HepG2 (cell line): ENCODE data around the gene KANK3. TPM values are rescaled to one million over a fixed set of nuclear protein-coding genes. Genes with fewer than 3 reads are reported as not detected.
A peak's percentile ranks its signal among the peaks of the same experiment; 100 is the strongest.

Experiments
- ATAC-seq: fragments of 200-7000 bp; cut with Tn5 transposase; 3 replicates; pipeline ENCODE4 v1.9.1; 2020; ENCODE audit warnings: mild to moderate bottlenecking, moderate library complexity
- BruUV-seq: library from RNA; stranded (reverse); fragments of 400-500 nt; replicated peaks from 2 replicates; lab custom pipeline; 2021; lab: Mats Ljungman, UMichigan
- CTCF ChIA-PET: fragments of 300-600 bp; formaldehyde crosslinking; extraction: SDS; loops from one replicate; lab custom pipeline; 2021; ENCODE audit warnings: low total read pairs, inconsistent platforms, low intra/inter-chr PET ratio; lab: Yijun Ruan, JAX
- POLR2A ChIA-PET: fragments of 350-600 bp; sonication (Branson Sonifier 250); formaldehyde crosslinking; loops from one replicate; lab custom pipeline; 2020; ENCODE audit warnings: antibody characterized with exemption, inconsistent platforms; lab: Yijun Ruan, JAX
- DNase-seq: peaks from one replicate; pipeline ENCODE4 v3.0.0-alpha.2; 2015; ENCODE audit warnings: low spot score
- FAIRE-seq: peaks from 3 replicates; lab custom pipeline; 2011; peaks lifted over from hg19 to GRCh38; lab: Jason Lieb, UNC
- H2AFZ ChIP-seq: one replicate; pipeline ENCODE4 v1.6.1; 2011; ENCODE audit warnings: low read length, inconsistent platforms
- H3K27ac ChIP-seq: fragments of 300-600 bp; 3 replicates; pipeline ENCODE4 v1.8.0; 2011; ENCODE audit warnings: mixed run types, mild to moderate bottlenecking, mixed read lengths, low read length, inconsistent platforms; ENCODE audit not compliant: insufficient read depth; ENCODE audit errors: extremely low read length
- H3K27me3 ChIP-seq, 2 experiments: fragments of 200-600 bp in 1 of 2; 2 replicates in 1 of 2; 3 replicates in 1 of 2; pipeline versions ENCODE4 v1.6.0 to v1.8.0; 2011; ENCODE audit warnings: low read length in 2 of 2, mild to moderate bottlenecking in 2 of 2, moderate library complexity in 2 of 2, inconsistent platforms in 1 of 2; ENCODE audit not compliant: insufficient read depth in 2 of 2, control insufficient read depth in 1 of 2
- H3K36me3 ChIP-seq, 2 experiments: fragments of 200-600 bp in 1 of 2; replicated peaks in 1 of 2; 2 replicates in 1 of 2; 3 replicates in 1 of 2; pipeline versions ENCODE4 v1.5.1 to v1.8.0; 2011; ENCODE audit warnings: low read length in 2 of 2, inconsistent platforms in 1 of 2; ENCODE audit not compliant: insufficient read depth in 2 of 2, control insufficient read depth in 1 of 2
- H3K4me1 ChIP-seq: 2 replicates; pipeline ENCODE4 v1.5.1; 2012; ENCODE audit warnings: low read length, inconsistent platforms; ENCODE audit not compliant: insufficient read depth
- H3K4me2 ChIP-seq: 2 replicates; pipeline ENCODE4 v1.6.0; 2011; ENCODE audit warnings: low read depth, low read length, inconsistent platforms
- H3K4me3 ChIP-seq, 3 experiments: fragments of 200-600 bp in 1 of 3; sonication (generic), shearing (Covaris generic) in 1 of 3; replicated peaks in 1 of 3; 2 replicates each; pipeline ENCODE4 v1.5.1; 2011 to 2016; ENCODE audit warnings: low read length in 3 of 3, inconsistent platforms in 2 of 3, low read depth in 2 of 3, mild to moderate bottlenecking in 2 of 3, control low read depth in 1 of 3, mixed read lengths in 1 of 3; ENCODE audit not compliant: insufficient read depth in 1 of 3
- H3K79me2 ChIP-seq: one replicate; pipeline ENCODE4 v1.6.1; 2011; ENCODE audit warnings: low read length, inconsistent platforms; ENCODE audit not compliant: insufficient read depth
- H3K9ac ChIP-seq: 2 replicates; pipeline ENCODE4 v1.6.0; 2011; ENCODE audit warnings: mild to moderate bottlenecking, low read depth, low read length, inconsistent platforms; ENCODE audit not compliant: insufficient read depth
- H3K9me3 ChIP-seq: 2 replicates; pipeline ENCODE4 v1.5.1; 2012; ENCODE audit warnings: mild to moderate bottlenecking, low read length
- H4K20me1 ChIP-seq: 2 replicates; pipeline ENCODE4 v1.6.0; 2011; ENCODE audit warnings: inconsistent platforms, mild to moderate bottlenecking, low read length, moderate library complexity; ENCODE audit not compliant: insufficient read depth
- HNF1A ChIP-seq, 2 experiments: sonication (generic) in 1 of 2; formaldehyde crosslinking in 1 of 2; IDR thresholded peaks; 2 replicates each; pipeline versions ENCODE4 v1.4.0 to v1.6.1; 2016 to 2020; ENCODE audit warnings: borderline replicate concordance in 1 of 2, low read depth in 1 of 2, mild to moderate bottlenecking in 1 of 2, missing genetic modification reagents in 1 of 2
- MAZ ChIP-seq, 2 experiments: sonication (generic) in 1 of 2; formaldehyde crosslinking in 1 of 2; IDR thresholded peaks; 2 replicates each; pipeline versions ENCODE4 v1.5.0 to v1.6.1; 2012 to 2020; ENCODE audit warnings: low read depth in 2 of 2, mild to moderate bottlenecking in 2 of 2, borderline replicate concordance in 1 of 2, improper control_type of control experiment in 1 of 2, low read length in 1 of 2, missing genetic modification reagents in 1 of 2, moderate library complexity in 1 of 2
- REL ChIP-seq: sonication (generic); formaldehyde crosslinking; conservative IDR thresholded peaks from 2 replicates; pipeline ENCODE4 v1.8.0; 2022; ENCODE audit warnings: mild to moderate bottlenecking, missing genetic modification reagents, moderate library complexity
- SCMH1 ChIP-seq: sonication (generic); formaldehyde crosslinking; IDR thresholded peaks from 2 replicates; pipeline ENCODE4 v1.9.0; 2021; ENCODE audit warnings: missing genetic modification reagents, mild to moderate bottlenecking, borderline replicate concordance
- ZFP36L1 ChIP-seq: sonication (generic); formaldehyde crosslinking; IDR thresholded peaks from 2 replicates; pipeline ENCODE4 v1.8.0; 2022; ENCODE audit warnings: mild to moderate bottlenecking, missing genetic modification reagents, moderate library complexity
- ZMYM3 ChIP-seq: sonication (generic); formaldehyde crosslinking; IDR thresholded peaks from 2 replicates; pipeline ENCODE4 v1.5.1; 2020; ENCODE audit warnings: mild to moderate bottlenecking, missing genetic modification reagents
- ZNF3 ChIP-seq: IDR thresholded peaks from 2 replicates; pipeline ENCODE4 v1.7.0; 2017; ENCODE audit warnings: inconsistent platforms
- ZNF710 ChIP-seq: sonication (generic); formaldehyde crosslinking; IDR thresholded peaks from 2 replicates; pipeline ENCODE4 v1.5.0; 2020; ENCODE audit warnings: mild to moderate bottlenecking, missing genetic modification reagents, borderline replicate concordance
- ZSCAN31 ChIP-seq: sonication (generic); formaldehyde crosslinking; IDR thresholded peaks from 2 replicates; pipeline ENCODE4 v1.5.0; 2020; ENCODE audit warnings: low read depth, mild to moderate bottlenecking, missing genetic modification reagents
- WGBS: methylation state at CpG from one replicate; pipeline ENCODE4 v1.1.6; 2017; ENCODE audit warnings: low lambda C conversion rate; 5-methylcytosine and 5-hydroxymethylcytosine counted together
- in situ Hi-C: cut with HindIII; loops from 2 replicates; pipeline ENCODE4 v1.10.0; 2017; ENCODE audit warnings: low pct_unique_long_range_greater_than_20kb; ENCODE audit not compliant: extremely low pct_ligation_motif_present
- intact Hi-C: fragments of 100-400 bp; cut with micrococcal nuclease; formaldehyde crosslinking; loops from one replicate; pipeline ENCODE4 v1.10.0; 2022; ENCODE audit not compliant: unreplicated experiment
- polyA plus RNA-seq, 8 experiments: library from polyadenylated mRNA; depleted of rRNA in 3 of 8; stranded (reverse) in 7 of 8; unstranded in 1 of 8; fragments of >200 nt; fragmentation: Illumina TruSeq in 4 of 8; extraction: Trizol in 4 of 8; gene quantifications; 2 replicates each; pipeline versions ENCODE4 v1.2.1 to v1.2.3, GENCODE V29; 2011 to 2016; ENCODE audit warnings: low read depth in 4 of 8, missing spikeins in 1 of 8, mixed read lengths in 1 of 8; ENCODE audit not compliant: insufficient read depth in 1 of 8
- total RNA-seq, 5 experiments: library from RNA; depleted of rRNA; stranded (reverse); fragments of >200 nt; fragmentation: Illumina TruSeq; extraction: Trizol; gene quantifications; 2 replicates each; pipeline ENCODE4 v1.2.3, GENCODE V29; 2016; ENCODE audit warnings: low read depth in 1 of 5
- TF ChIP-seq, protein P1 (sequence below): sonication (generic); formaldehyde crosslinking; IDR thresholded peaks from 2 replicates; pipeline ENCODE4 v1.4.0; 2020; ENCODE audit warnings: mild to moderate bottlenecking, missing genetic modification reagents

The KANK3 gene
- total and polyA plus RNA-seq, 2 of the 13 experiments (the other 11 are each of a cell fraction or from before 2014, with no cell fraction given), result 0.15 to 0.20 TPM

DNA sequence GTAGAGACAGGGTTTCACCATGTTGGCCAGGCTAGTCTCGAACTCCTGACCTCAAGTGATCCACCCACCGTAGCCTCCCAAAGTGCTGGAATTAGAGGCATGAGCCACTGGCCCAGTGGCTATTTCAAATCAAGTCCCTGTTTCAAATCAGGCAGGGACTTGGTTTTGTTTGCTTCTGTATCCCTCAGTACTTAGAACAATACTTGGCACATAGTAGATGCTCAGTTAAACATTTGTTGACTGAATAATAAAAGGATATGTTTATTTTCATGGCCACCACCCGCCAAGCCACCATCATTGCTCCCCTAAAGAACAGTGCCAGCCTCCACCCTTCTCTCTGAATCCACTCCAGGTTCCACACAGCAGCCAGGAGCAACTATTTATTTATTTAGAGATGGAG is 17.6 kb downstream of the KANK3 start:
- Histone ChIP-seq H2AFZ (no peak overlapping the region), H3K27ac (no peak overlapping the region), H4K20me1 (peaks cover 19% of the 10 kb centered on the region), H3K79me2 (peaks cover 25% of the 10 kb centered on the region), H3K9ac (no peak overlapping the region), H3K4me1 (peaks cover 25% of the 10 kb centered on the region), H3K27me3 (peaks cover 2 to 24% of the 10 kb centered on the region in 2 experiments; a peak in 3 of 5 replicates), H3K4me3 (no peak overlapping the region), H3K4me2 (no peak overlapping the region), H3K36me3 (peaks cover 0 to 17% of the 10 kb centered on the region in 2 experiments; a peak in 3 of 5 replicates), H3K9me3 (no peaks in the 10 kb centered on the region)
- ChIA-PET POLR2A (interaction anchor here (2.8 kb wide), 1 partner anchor 9 kb away, joined by 16 read pairs; no protein-coding TSS in a partner anchor), CTCF (no interaction called here)
- ATAC-seq, result no peak
- FAIRE-seq, result no peak
- no TSS peak for BruUV-seq
- intact Hi-C loops, result no loop called here
- TF ChIP-seq ZMYM3 (CRISPR knock-in tag) (0 out of 2 replicates have a peak, but pooled peaks have one; percentile 35), ZNF3 (CRISPR knock-in tag) (peak; percentile 98), ZFP36L1 (CRISPR knock-in tag) (no peak), HNF1A (IDR thresholded peaks at IDR 0.05; ENCODE audit: low read depth) (no peak), HNF1A (CRISPR knock-in tag; IDR thresholded peaks at IDR 0.05; ENCODE audit: borderline replicate concordance) (no peak), ZNF710 (CRISPR knock-in tag) (no peak), MAZ (IDR thresholded peaks at IDR 0.05; ENCODE audit: borderline replicate concordance, low read depth, low read length) (no peak), MAZ (CRISPR knock-in tag; IDR thresholded peaks at IDR 0.05; ENCODE audit: low read depth) (no peak), SCMH1 (no peak), REL (CRISPR knock-in tag) (no peak), ZSCAN31 (CRISPR knock-in tag) (no peak)
- TF ChIP-seq, protein P1, sequence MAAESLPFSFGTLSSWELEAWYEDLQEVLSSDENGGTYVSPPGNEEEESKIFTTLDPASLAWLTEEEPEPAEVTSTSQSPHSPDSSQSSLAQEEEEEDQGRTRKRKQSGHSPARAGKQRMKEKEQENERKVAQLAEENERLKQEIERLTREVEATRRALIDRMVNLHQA, result no peak
- in situ Hi-C loops, result no loop called here
- DNase-seq, result no peak
- 90% methylated on average over 3 of the region's 3 CpGs for whole genome bisulfite sequencing
